Measurements from ENCODE around the gene USP53.

DNA sequence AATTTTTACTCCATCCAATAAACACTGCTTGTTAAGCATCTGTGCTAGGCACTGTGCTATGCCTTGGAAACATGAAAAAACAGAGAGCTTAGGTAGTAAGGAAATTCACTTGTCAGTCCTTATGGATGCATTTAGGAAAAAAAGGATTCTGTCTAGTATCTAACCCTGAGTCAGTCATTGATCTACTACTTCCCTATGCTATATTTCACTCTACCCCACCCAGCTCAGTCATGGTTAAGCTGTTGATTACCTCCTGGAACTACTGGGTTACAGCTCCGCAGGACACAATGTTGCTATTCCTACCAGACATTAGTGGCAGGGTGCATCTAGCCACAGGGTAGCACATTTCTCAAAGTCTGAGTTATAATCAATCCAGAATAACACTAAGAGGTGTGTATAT lies 2.9 kb upstream of the USP53 start:
- TF ChIP-seq, protein P1, sequence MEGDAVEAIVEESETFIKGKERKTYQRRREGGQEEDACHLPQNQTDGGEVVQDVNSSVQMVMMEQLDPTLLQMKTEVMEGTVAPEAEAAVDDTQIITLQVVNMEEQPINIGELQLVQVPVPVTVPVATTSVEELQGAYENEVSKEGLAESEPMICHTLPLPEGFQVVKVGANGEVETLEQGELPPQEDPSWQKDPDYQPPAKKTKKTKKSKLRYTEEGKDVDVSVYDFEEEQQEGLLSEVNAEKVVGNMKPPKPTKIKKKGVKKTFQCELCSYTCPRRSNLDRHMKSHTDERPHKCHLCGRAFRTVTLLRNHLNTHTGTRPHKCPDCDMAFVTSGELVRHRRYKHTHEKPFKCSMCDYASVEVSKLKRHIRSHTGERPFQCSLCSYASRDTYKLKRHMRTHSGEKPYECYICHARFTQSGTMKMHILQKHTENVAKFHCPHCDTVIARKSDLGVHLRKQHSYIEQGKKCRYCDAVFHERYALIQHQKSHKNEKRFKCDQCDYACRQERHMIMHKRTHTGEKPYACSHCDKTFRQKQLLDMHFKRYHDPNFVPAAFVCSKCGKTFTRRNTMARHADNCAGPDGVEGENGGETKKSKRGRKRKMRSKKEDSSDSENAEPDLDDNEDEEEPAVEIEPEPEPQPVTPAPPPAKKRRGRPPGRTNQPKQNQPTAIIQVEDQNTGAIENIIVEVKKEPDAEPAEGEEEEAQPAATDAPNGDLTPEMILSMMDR (conservative IDR thresholded peaks at IDR 0.05; ENCODE audit: low read depth in 2 of 2) = no peak
- TF ChIP-seq EZH2 (IDR thresholded peaks at IDR 0.05; ENCODE audit: low read depth, unreplicated experiment) (no peak), NANOG (IDR thresholded peaks at IDR 0.05; ENCODE audit: borderline replicate concordance) (no peak), ZNF114 (CRISPR knock-in tag; IDR thresholded peaks at IDR 0.05) (no peak), JUNB (IDR thresholded peaks at IDR 0.05; ENCODE audit: unreplicated experiment) (no peak), POLR2AphosphoS5 (IDR thresholded peaks at IDR 0.05; ENCODE audit: low read depth) (no peak), EZH2phosphoT487 (IDR thresholded peaks at IDR 0.05; ENCODE audit: unreplicated experiment) (no peak), CREB1 (CRISPR knock-in tag; IDR thresholded peaks at IDR 0.05; ENCODE audit: low read depth) (no peak), STAT1 (IDR thresholded peaks at IDR 0.05; ENCODE audit: unreplicated experiment) (no peak)
- TF ChIP-seq, protein P2, sequence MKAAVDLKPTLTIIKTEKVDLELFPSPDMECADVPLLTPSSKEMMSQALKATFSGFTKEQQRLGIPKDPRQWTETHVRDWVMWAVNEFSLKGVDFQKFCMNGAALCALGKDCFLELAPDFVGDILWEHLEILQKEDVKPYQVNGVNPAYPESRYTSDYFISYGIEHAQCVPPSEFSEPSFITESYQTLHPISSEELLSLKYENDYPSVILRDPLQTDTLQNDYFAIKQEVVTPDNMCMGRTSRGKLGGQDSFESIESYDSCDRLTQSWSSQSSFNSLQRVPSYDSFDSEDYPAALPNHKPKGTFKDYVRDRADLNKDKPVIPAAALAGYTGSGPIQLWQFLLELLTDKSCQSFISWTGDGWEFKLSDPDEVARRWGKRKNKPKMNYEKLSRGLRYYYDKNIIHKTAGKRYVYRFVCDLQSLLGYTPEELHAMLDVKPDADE (IDR thresholded peaks at IDR 0.05) = no peak
- TF ChIP-seq, protein P3, sequence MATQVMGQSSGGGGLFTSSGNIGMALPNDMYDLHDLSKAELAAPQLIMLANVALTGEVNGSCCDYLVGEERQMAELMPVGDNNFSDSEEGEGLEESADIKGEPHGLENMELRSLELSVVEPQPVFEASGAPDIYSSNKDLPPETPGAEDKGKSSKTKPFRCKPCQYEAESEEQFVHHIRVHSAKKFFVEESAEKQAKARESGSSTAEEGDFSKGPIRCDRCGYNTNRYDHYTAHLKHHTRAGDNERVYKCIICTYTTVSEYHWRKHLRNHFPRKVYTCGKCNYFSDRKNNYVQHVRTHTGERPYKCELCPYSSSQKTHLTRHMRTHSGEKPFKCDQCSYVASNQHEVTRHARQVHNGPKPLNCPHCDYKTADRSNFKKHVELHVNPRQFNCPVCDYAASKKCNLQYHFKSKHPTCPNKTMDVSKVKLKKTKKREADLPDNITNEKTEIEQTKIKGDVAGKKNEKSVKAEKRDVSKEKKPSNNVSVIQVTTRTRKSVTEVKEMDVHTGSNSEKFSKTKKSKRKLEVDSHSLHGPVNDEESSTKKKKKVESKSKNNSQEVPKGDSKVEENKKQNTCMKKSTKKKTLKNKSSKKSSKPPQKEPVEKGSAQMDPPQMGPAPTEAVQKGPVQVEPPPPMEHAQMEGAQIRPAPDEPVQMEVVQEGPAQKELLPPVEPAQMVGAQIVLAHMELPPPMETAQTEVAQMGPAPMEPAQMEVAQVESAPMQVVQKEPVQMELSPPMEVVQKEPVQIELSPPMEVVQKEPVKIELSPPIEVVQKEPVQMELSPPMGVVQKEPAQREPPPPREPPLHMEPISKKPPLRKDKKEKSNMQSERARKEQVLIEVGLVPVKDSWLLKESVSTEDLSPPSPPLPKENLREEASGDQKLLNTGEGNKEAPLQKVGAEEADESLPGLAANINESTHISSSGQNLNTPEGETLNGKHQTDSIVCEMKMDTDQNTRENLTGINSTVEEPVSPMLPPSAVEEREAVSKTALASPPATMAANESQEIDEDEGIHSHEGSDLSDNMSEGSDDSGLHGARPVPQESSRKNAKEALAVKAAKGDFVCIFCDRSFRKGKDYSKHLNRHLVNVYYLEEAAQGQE (IDR thresholded peaks at IDR 0.05; ENCODE audit: unreplicated experiment) = no peak
- TF ChIP-seq, protein P4, sequence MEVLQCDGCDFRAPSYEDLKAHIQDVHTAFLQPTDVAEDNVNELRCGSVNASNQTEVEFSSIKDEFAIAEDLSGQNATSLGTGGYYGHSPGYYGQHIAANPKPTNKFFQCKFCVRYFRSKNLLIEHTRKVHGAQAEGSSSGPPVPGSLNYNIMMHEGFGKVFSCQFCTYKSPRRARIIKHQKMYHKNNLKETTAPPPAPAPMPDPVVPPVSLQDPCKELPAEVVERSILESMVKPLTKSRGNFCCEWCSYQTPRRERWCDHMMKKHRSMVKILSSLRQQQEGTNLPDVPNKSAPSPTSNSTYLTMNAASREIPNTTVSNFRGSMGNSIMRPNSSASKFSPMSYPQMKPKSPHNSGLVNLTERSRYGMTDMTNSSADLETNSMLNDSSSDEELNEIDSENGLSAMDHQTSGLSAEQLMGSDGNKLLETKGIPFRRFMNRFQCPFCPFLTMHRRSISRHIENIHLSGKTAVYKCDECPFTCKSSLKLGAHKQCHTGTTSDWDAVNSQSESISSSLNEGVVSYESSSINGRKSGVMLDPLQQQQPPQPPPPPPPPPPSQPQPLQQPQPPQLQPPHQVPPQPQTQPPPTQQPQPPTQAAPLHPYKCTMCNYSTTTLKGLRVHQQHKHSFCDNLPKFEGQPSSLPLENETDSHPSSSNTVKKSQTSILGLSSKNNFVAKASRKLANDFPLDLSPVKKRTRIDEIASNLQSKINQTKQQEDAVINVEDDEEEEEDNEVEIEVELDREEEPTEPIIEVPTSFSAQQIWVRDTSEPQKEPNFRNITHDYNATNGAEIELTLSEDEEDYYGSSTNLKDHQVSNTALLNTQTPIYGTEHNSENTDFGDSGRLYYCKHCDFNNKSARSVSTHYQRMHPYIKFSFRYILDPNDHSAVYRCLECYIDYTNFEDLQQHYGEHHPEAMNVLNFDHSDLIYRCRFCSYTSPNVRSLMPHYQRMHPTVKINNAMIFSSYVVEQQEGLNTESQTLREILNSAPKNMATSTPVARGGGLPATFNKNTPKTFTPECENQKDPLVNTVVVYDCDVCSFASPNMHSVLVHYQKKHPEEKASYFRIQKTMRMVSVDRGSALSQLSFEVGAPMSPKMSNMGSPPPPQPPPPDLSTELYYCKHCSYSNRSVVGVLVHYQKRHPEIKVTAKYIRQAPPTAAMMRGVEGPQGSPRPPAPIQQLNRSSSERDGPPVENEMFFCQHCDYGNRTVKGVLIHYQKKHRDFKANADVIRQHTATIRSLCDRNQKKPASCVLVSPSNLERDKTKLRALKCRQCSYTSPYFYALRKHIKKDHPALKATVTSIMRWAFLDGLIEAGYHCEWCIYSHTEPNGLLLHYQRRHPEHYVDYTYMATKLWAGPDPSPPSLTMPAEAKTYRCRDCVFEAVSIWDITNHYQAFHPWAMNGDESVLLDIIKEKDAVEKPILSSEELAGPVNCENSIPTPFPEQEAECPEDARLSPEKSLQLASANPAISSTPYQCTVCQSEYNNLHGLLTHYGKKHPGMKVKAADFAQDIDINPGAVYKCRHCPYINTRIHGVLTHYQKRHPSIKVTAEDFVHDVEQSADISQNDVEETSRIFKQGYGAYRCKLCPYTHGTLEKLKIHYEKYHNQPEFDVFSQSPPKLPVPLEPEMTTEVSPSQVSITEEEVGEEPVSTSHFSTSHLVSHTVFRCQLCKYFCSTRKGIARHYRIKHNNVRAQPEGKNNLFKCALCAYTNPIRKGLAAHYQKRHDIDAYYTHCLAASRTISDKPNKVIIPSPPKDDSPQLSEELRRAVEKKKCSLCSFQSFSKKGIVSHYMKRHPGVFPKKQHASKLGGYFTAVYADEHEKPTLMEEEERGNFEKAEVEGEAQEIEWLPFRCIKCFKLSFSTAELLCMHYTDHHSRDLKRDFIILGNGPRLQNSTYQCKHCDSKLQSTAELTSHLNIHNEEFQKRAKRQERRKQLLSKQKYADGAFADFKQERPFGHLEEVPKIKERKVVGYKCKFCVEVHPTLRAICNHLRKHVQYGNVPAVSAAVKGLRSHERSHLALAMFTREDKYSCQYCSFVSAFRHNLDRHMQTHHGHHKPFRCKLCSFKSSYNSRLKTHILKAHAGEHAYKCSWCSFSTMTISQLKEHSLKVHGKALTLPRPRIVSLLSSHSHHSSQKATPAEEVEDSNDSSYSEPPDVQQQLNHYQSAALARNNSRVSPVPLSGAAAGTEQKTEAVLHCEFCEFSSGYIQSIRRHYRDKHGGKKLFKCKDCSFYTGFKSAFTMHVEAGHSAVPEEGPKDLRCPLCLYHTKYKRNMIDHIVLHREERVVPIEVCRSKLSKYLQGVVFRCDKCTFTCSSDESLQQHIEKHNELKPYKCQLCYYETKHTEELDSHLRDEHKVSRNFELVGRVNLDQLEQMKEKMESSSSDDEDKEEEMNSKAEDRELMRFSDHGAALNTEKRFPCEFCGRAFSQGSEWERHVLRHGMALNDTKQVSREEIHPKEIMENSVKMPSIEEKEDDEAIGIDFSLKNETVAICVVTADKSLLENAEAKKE (CRISPR knock-in tag; IDR thresholded peaks at IDR 0.05) = no peak

All from GM23338 (cell line).